HEK293 (cell line): ENCODE results near the gene EDARADD.

Source experiments
- GFI1B ChIP-seq: fragments of 450-650 bp; formaldehyde crosslinking; IDR thresholded peaks from 2 replicates; pipeline ENCODE4 v1.5.1; 2016; ENCODE audit warnings: missing biosample characterization, missing genetic modification characterization
- GLI2 ChIP-seq: fragments of 450-650 bp; formaldehyde crosslinking; IDR thresholded peaks from 2 replicates; pipeline ENCODE4; 2017; ENCODE audit warnings: missing biosample characterization, missing genetic modification characterization, low read depth, borderline replicate concordance
- HOXA7 ChIP-seq: sonication (generic); formaldehyde crosslinking; IDR thresholded peaks from 2 replicates; pipeline ENCODE4 v1.8.1; 2022; ENCODE audit warnings: missing genetic modification reagents, borderline replicate concordance
- KLF10 ChIP-seq: fragments of 450-650 bp; IDR thresholded peaks from 2 replicates; pipeline ENCODE4 v1.5.1; 2018; ENCODE audit warnings: missing biosample characterization, mild to moderate bottlenecking, missing genetic modification characterization
- KLF7 ChIP-seq: fragments of 450-650 bp; formaldehyde crosslinking; IDR thresholded peaks from 2 replicates; pipeline ENCODE4 v1.5.1; 2016; ENCODE audit warnings: missing biosample characterization, missing genetic modification characterization, borderline replicate concordance
- OVOL3 ChIP-seq: fragments of 450-650 bp; formaldehyde crosslinking; IDR thresholded peaks from 2 replicates; pipeline ENCODE4 v1.5.1; 2016; ENCODE audit warnings: missing biosample characterization, missing genetic modification characterization
- PRDM1 ChIP-seq: fragments of 450-650 bp; formaldehyde crosslinking; IDR thresholded peaks from 2 replicates; pipeline ENCODE4; 2016; ENCODE audit warnings: missing biosample characterization, missing genetic modification characterization
- ZBTB11 ChIP-seq: fragments of 450-650 bp; formaldehyde crosslinking; conservative IDR thresholded peaks from 2 replicates; pipeline ENCODE4 v1.5.1; 2016; ENCODE audit warnings: low read depth, missing biosample characterization, missing genetic modification characterization
- ZEB2 ChIP-seq: fragments of 450-650 bp; formaldehyde crosslinking; IDR thresholded peaks from 2 replicates; pipeline ENCODE4 v1.5.1; 2016; ENCODE audit warnings: missing biosample characterization, missing genetic modification characterization
- ZFHX2 ChIP-seq: fragments of 450-650 bp; formaldehyde crosslinking; conservative IDR thresholded peaks from 2 replicates; pipeline ENCODE4 v1.5.1; 2016; ENCODE audit warnings: missing biosample characterization, missing genetic modification characterization
- ZFP37 ChIP-seq: fragments of 450-650 bp; formaldehyde crosslinking; IDR thresholded peaks from 2 replicates; pipeline ENCODE4 v1.5.1; 2016; ENCODE audit warnings: missing biosample characterization, missing genetic modification characterization
- ZFP69B ChIP-seq: fragments of 450-650 bp; formaldehyde crosslinking; IDR thresholded peaks from 2 replicates; pipeline ENCODE4 v1.5.1; 2016; ENCODE audit warnings: missing biosample characterization, missing genetic modification characterization
- ZIC2 ChIP-seq: fragments of 450-650 bp; formaldehyde crosslinking; IDR thresholded peaks from 2 replicates; pipeline ENCODE4 v1.5.1; 2016; ENCODE audit warnings: missing biosample characterization, missing genetic modification characterization
- ZNF132 ChIP-seq: fragments of 450-650 bp; formaldehyde crosslinking; IDR thresholded peaks from 2 replicates; pipeline ENCODE4 v1.5.1; 2017; ENCODE audit warnings: missing biosample characterization, missing genetic modification characterization, borderline replicate concordance
- ZNF184 ChIP-seq: fragments of 450-650 bp; IDR thresholded peaks from 2 replicates; pipeline ENCODE4 v1.5.1; 2018; ENCODE audit warnings: missing biosample characterization, mild to moderate bottlenecking, missing genetic modification characterization
- ZNF2 ChIP-seq: fragments of 450-650 bp; formaldehyde crosslinking; IDR thresholded peaks from 2 replicates; pipeline ENCODE4 v1.5.1; 2016; ENCODE audit warnings: missing biosample characterization, missing genetic modification characterization
- ZNF221 ChIP-seq: fragments of 450-650 bp; formaldehyde crosslinking; IDR thresholded peaks from 2 replicates; pipeline ENCODE4 v1.5.1; 2017; ENCODE audit warnings: missing biosample characterization, missing genetic modification characterization, borderline replicate concordance
- ZNF223 ChIP-seq: fragments of 450-650 bp; formaldehyde crosslinking; IDR thresholded peaks from 2 replicates; pipeline ENCODE4 v1.5.1; 2016; ENCODE audit warnings: missing biosample characterization, missing genetic modification characterization
- ZNF350 ChIP-seq: fragments of 450-650 bp; formaldehyde crosslinking; IDR thresholded peaks from 2 replicates; pipeline ENCODE4 v1.5.0; 2017; ENCODE audit warnings: missing biosample characterization, mild to moderate bottlenecking, missing genetic modification characterization
- ZNF366 ChIP-seq: fragments of 450-650 bp; formaldehyde crosslinking; conservative IDR thresholded peaks from 2 replicates; pipeline ENCODE4 v1.5.1; 2016; ENCODE audit warnings: missing biosample characterization, missing genetic modification characterization
- ZNF394 ChIP-seq: fragments of 450-650 bp; formaldehyde crosslinking; IDR thresholded peaks from 2 replicates; pipeline ENCODE4 v1.5.1; 2016; ENCODE audit warnings: missing biosample characterization, missing genetic modification characterization, mild to moderate bottlenecking, moderate library complexity, borderline replicate concordance
- ZNF404 ChIP-seq: fragments of 450-650 bp; formaldehyde crosslinking; IDR thresholded peaks from 2 replicates; pipeline ENCODE4 v1.5.1; 2017; ENCODE audit warnings: missing biosample characterization, missing genetic modification characterization
- ZNF416 ChIP-seq: fragments of 450-650 bp; formaldehyde crosslinking; IDR thresholded peaks from 2 replicates; pipeline ENCODE4 v1.5.1; 2016; ENCODE audit warnings: missing biosample characterization, missing genetic modification characterization
- ZNF433 ChIP-seq: fragments of 450-650 bp; formaldehyde crosslinking; IDR thresholded peaks from 2 replicates; pipeline ENCODE4 v1.5.1; 2016; ENCODE audit warnings: missing biosample characterization, missing genetic modification characterization, low read depth
- ZNF530 ChIP-seq: fragments of 450-650 bp; formaldehyde crosslinking; IDR thresholded peaks from 2 replicates; pipeline ENCODE4 v1.5.1; 2016; ENCODE audit warnings: low read depth, missing biosample characterization, missing genetic modification characterization
- ZNF549 ChIP-seq: fragments of 450-650 bp; IDR thresholded peaks from 2 replicates; pipeline ENCODE4 v1.5.1; 2018; ENCODE audit warnings: missing biosample characterization, missing genetic modification characterization, mild to moderate bottlenecking, inconsistent platforms, moderate library complexity
- ZNF561 ChIP-seq: fragments of 450-650 bp; IDR thresholded peaks from 2 replicates; pipeline ENCODE4 v1.5.1; 2018; ENCODE audit warnings: missing biosample characterization, missing genetic modification characterization, borderline replicate concordance
- ZNF692 ChIP-seq: fragments of 450-650 bp; formaldehyde crosslinking; IDR thresholded peaks from 2 replicates; pipeline ENCODE4 v1.5.1; 2016; ENCODE audit warnings: missing biosample characterization, missing genetic modification characterization
- ZSCAN16 ChIP-seq: fragments of 450-650 bp; formaldehyde crosslinking; IDR thresholded peaks from 2 replicates; pipeline ENCODE4 v1.5.1; 2016; ENCODE audit warnings: missing biosample characterization, missing genetic modification characterization
- TF ChIP-seq, protein P1 (sequence below): fragments of 450-650 bp; formaldehyde crosslinking; IDR thresholded peaks from 2 replicates; pipeline ENCODE4 v1.5.1; 2016; ENCODE audit warnings: missing biosample characterization, missing genetic modification characterization
- TF ChIP-seq, protein P2 (sequence below): fragments of 450-650 bp; formaldehyde crosslinking; IDR thresholded peaks from 2 replicates; pipeline ENCODE4 v1.5.1; 2016; ENCODE audit warnings: missing biosample characterization, missing genetic modification characterization
- TF ChIP-seq, protein P3 (sequence below): fragments of 450-650 bp; formaldehyde crosslinking; IDR thresholded peaks from 2 replicates; pipeline ENCODE4 v1.5.1; 2017; ENCODE audit warnings: missing biosample characterization, missing genetic modification characterization

Gene EDARADD

GRCh38 chr1:236502972-236503639 lies 109.0 kb downstream of the EDARADD start (continued):
- no peak for TF ChIP-seq OVOL3 (tag by site-specific recombination)
- no peak for TF ChIP-seq ZSCAN16 (tag by site-specific recombination)
- TF ChIP-seq ZNF561 (tag by site-specific recombination): no peak
- TF ChIP-seq ZBTB11 (tag by site-specific recombination): peak; percentile 57; the same call in 1 of the 2 replicates
- TF ChIP-seq ZNF394 (tag by site-specific recombination): no peak
- TF ChIP-seq, protein P1, sequence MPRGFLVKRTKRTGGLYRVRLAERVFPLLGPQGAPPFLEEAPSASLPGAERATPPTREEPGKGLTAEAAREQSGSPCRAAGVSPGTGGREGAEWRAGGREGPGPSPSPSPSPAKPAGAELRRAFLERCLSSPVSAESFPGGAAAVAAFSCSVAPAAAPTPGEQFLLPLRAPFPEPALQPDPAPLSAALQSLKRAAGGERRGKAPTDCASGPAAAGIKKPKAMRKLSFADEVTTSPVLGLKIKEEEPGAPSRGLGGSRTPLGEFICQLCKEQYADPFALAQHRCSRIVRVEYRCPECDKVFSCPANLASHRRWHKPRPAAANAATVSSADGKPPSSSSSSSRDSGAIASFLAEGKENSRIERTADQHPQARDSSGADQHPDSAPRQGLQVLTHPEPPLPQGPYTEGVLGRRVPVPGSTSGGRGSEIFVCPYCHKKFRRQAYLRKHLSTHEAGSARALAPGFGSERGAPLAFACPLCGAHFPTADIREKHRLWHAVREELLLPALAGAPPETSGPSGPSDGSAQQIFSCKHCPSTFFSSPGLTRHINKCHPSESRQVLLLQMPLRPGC (tag by site-specific recombination): no peak
- TF ChIP-seq HOXA7 (CRISPR knock-in tag): no peak
- no peak for TF ChIP-seq ZNF2 (tag by site-specific recombination)
- no peak for TF ChIP-seq GFI1B
- TF ChIP-seq GLI2: no peak
- TF ChIP-seq ZNF184: no peak
- no peak for TF ChIP-seq ZNF350
- TF ChIP-seq ZFP69B (tag by site-specific recombination): no peak
- TF ChIP-seq ZNF549 (tag by site-specific recombination): no peak
- TF ChIP-seq ZNF530 (tag by site-specific recombination): no peak
- no peak for TF ChIP-seq ZNF433 (tag by site-specific recombination)
- peak; percentile 33; the same call in 1 of the 2 replicates for TF ChIP-seq ZIC2 (tag by site-specific recombination)
- TF ChIP-seq, protein P2, sequence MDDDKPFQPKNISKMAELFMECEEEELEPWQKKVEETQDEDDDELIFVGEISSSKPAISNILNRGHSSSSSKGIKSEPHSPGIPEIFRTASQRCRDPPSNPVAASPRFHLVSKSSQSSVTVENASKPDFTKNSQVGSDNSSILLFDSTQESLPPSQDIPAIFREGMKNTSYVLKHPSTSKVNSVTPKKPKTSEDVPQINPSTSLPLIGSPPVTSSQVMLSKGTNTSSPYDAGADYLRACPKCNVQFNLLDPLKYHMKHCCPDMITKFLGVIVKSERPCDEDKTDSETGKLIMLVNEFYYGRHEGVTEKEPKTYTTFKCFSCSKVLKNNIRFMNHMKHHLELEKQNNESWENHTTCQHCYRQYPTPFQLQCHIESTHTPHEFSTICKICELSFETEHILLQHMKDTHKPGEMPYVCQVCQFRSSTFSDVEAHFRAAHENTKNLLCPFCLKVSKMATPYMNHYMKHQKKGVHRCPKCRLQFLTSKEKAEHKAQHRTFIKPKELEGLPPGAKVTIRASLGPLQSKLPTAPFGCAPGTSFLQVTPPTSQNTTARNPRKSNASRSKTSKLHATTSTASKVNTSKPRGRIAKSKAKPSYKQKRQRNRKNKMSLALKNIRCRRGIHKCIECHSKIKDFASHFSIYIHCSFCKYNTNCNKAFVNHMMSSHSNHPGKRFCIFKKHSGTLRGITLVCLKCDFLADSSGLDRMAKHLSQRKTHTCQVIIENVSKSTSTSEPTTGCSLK (tag by site-specific recombination): no peak
- no peak for TF ChIP-seq KLF7 (tag by site-specific recombination)
- no peak for TF ChIP-seq KLF10
- TF ChIP-seq ZFHX2 (tag by site-specific recombination): peak; percentile 99
- no peak for TF ChIP-seq ZNF692 (tag by site-specific recombination)
- TF ChIP-seq, protein P3, sequence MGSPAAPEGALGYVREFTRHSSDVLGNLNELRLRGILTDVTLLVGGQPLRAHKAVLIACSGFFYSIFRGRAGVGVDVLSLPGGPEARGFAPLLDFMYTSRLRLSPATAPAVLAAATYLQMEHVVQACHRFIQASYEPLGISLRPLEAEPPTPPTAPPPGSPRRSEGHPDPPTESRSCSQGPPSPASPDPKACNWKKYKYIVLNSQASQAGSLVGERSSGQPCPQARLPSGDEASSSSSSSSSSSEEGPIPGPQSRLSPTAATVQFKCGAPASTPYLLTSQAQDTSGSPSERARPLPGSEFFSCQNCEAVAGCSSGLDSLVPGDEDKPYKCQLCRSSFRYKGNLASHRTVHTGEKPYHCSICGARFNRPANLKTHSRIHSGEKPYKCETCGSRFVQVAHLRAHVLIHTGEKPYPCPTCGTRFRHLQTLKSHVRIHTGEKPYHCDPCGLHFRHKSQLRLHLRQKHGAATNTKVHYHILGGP (tag by site-specific recombination): no peak
- no peak for TF ChIP-seq ZEB2 (tag by site-specific recombination)
- no peak for TF ChIP-seq ZFP37 (tag by site-specific recombination)
- TF ChIP-seq ZNF366 (tag by site-specific recombination): peak; percentile 97
- no peak for TF ChIP-seq ZNF416
- TF ChIP-seq ZNF404: no peak
- no peak for TF ChIP-seq ZNF221 (tag by site-specific recombination)
- no peak for TF ChIP-seq ZNF223 (tag by site-specific recombination)
- no peak for TF ChIP-seq ZNF132 (tag by site-specific recombination)
- TF ChIP-seq PRDM1 (tag by site-specific recombination): no peak
